Colonic mucosa (tissue), 4 donors: ENCODE results near the gene WDFY4. TPM values are rescaled to one million over a fixed set of nuclear protein-coding genes. Genes with fewer than 3 reads are reported as not detected.

ENCODE experiments used
- DNase-seq: peaks from one replicate; pipeline ENCODE4 v3.0.0-alpha.2; 2020
- H3K27ac ChIP-seq: fragments of 200-600 bp; one replicate; pipeline ENCODE4 v1.8.0; 2021
- H3K27me3 ChIP-seq: fragments of 200-600 bp; one replicate; pipeline ENCODE4 v1.8.0; 2021
- H3K36me3 ChIP-seq: fragments of 200-600 bp; one replicate; pipeline ENCODE4 v1.8.0; 2021
- H3K4me1 ChIP-seq: fragments of 200-600 bp; one replicate; pipeline ENCODE4 v1.8.0; 2021; ENCODE audit warnings: mild to moderate bottlenecking
- H3K4me3 ChIP-seq: fragments of 200-600 bp; one replicate; pipeline ENCODE4 v1.8.0; 2021
- H3K9ac ChIP-seq, 2 donors: one replicate each; pipeline ENCODE4 v1.7.0; 2013; ENCODE audit warnings: control low read depth in 2 of 2, low read depth in 2 of 2, low read length in 2 of 2
- H3K9me3 ChIP-seq: fragments of 200-600 bp; one replicate; pipeline ENCODE4 v1.8.0; 2021
- intact Hi-C: fragments of 100-400 bp; cut with DNase I; formaldehyde crosslinking; loops from one replicate; pipeline ENCODE4 v1.14.1; 2022
- total RNA-seq, 2 donors: library from RNA; stranded (reverse); fragmentation: NEBNext Ultra II Directional in 1 of 2; extraction: Animal tissue kit (Norgen Biotek cat#: 25700) in 1 of 2; gene quantifications; one replicate each; pipeline ENCODE4 v1.2.1, GENCODE V29; 2021
- TF ChIP-seq, protein P1 (sequence below): fragments of 200-600 bp; IDR thresholded peaks from one replicate; pipeline ENCODE4 v1.8.0; 2022; ENCODE audit warnings: antibody characterized with exemption, mild to moderate bottlenecking
- donor health status: healthy.
- donor health status: DM: no; HTN: no; CAD: no.
- donor health status: DM: no; HTN: no; CAD: no.

WDFY4 gene
- total RNA-seq, 2 donors from 2014 or later: 1.5 to 1.6 TPM

DNA sequence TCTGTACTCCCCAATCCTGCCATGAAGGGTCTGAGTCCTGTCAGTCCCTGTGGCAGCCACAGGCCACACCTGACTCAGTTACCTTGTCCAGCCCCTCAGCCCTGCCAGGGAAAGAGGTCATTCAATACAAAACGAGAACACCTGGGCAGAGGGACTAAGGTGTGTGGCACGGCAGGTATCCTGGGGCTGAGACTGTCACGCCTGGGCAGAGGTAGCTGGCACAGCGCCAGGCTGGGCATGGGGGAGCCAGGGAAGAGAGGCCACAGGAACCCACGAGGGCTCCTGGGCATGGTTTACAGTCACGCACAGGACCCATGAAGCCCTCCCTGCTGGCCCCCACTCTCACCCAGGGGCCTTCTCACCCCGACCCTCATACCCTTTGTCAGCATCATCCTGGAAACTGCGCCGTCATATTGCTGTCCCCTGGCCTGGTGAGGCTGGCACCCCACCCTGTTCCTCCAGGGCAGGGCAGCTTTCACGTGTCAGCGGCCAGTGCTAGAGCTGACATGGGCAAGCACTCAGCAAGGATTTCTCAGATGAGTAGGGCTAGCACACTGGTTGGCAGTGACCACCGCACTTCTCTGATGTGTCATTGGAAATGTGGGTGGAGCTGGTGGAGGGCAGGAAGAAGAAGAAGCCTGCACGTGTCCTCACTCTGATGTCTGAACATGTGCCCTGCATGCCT, 212.2 kb downstream of the WDFY4 start:
- intact Hi-C loops: no loop called here
- TF ChIP-seq, protein P1, sequence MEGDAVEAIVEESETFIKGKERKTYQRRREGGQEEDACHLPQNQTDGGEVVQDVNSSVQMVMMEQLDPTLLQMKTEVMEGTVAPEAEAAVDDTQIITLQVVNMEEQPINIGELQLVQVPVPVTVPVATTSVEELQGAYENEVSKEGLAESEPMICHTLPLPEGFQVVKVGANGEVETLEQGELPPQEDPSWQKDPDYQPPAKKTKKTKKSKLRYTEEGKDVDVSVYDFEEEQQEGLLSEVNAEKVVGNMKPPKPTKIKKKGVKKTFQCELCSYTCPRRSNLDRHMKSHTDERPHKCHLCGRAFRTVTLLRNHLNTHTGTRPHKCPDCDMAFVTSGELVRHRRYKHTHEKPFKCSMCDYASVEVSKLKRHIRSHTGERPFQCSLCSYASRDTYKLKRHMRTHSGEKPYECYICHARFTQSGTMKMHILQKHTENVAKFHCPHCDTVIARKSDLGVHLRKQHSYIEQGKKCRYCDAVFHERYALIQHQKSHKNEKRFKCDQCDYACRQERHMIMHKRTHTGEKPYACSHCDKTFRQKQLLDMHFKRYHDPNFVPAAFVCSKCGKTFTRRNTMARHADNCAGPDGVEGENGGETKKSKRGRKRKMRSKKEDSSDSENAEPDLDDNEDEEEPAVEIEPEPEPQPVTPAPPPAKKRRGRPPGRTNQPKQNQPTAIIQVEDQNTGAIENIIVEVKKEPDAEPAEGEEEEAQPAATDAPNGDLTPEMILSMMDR: no peak
- H3K4me3 ChIP-seq: no peak overlapping the region
- no peaks in the 10 kb centered on the region for H3K9me3 ChIP-seq
- no peaks in the 10 kb centered on the region for H3K27me3 ChIP-seq
- no peaks in the 10 kb centered on the region for H3K36me3 ChIP-seq
- H3K27ac ChIP-seq: no peak overlapping the region
- H3K9ac ChIP-seq: no peak overlapping the region
- H3K4me1 ChIP-seq: no peaks in the 10 kb centered on the region
- no peak for DNase-seq

DNA sequence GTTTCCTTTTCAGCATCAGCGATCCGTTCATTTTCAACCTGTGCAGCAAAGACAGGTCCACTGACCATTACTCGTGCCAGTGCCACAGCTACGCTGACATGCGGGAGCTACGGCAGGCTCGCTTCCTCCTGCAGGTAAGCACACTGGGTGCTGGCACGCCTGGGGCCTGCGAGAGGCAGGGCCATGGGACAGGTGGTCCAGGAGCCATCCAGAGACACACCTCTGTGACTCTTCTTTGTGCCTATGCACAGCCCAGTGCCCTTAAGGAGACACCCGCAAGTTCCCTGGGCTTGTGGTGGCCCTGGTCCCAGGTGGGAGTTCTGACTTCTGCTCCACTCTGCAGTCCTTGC, 212.7 kb downstream of the WDFY4 start:
- Histone ChIP-seq H3K36me3 (no peaks in the 10 kb centered on the region), H3K4me3 (no peak overlapping the region), H3K9ac (no peak overlapping the region), H3K9me3 (no peaks in the 10 kb centered on the region), H3K4me1 (no peaks in the 10 kb centered on the region), H3K27ac (no peak overlapping the region), H3K27me3 (no peaks in the 10 kb centered on the region)
- no peak for DNase-seq
- intact Hi-C loops: no loop called here
- TF ChIP-seq, protein P1: no peak

DNA sequence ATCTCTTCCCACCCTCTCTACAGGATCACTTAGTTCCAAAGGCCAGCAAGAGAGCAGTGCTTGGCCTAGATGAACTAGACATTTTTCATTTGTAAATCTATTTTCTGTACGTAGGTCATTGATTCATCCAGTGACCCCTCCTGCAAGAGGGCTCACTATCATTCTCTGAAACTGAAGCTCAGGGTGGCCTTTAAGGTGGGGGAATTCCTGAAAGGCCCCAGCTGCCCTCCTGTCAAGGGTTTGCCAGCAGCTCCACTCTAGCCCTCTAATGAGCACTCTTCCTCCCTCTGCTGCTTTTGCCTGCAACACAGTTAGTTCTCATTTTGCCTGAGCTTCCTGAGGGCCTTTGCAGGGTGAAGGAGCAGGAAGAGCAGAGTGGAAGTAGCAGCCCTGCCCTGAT, 213.8 kb downstream of the WDFY4 start:
- no peaks in the 10 kb centered on the region for H3K4me1 ChIP-seq
- H3K9ac ChIP-seq: no peak overlapping the region
- no peak overlapping the region for H3K27ac ChIP-seq
- DNase-seq: no peak
- no peaks in the 10 kb centered on the region for H3K27me3 ChIP-seq
- intact Hi-C loops: no loop called here
- H3K4me3 ChIP-seq: no peak overlapping the region
- no peaks in the 10 kb centered on the region for H3K9me3 ChIP-seq
- no peaks in the 10 kb centered on the region for H3K36me3 ChIP-seq
- TF ChIP-seq, protein P1: no peak

DNA sequence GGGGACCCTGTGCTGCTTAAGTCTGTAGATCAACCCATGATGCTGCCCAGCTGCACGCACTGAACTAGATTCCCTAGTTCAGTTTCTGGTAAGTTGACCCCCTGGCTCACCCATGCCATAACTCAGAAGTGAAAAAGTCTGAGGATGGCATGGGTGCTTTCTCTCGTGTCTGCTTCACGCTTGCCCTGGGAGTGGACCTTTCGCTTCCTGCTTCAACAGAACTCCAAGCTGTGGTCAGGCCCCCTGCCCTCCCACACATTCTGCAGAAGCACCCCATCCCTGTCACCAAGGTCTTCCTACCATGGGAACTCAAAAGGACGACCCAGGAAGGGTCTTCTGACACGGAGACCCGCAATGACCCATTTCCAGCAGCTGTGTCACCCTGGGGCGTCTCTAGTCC, 215.1 kb downstream of the WDFY4 start:
- intact Hi-C loops: no loop called here
- no peak for DNase-seq
- Histone ChIP-seq H3K27ac (no peak overlapping the region), H3K27me3 (no peaks in the 10 kb centered on the region), H3K9me3 (no peaks in the 10 kb centered on the region), H3K36me3 (no peaks in the 10 kb centered on the region), H3K4me1 (no peaks in the 10 kb centered on the region), H3K4me3 (no peak overlapping the region), H3K9ac (no peak overlapping the region)
- TF ChIP-seq, protein P1: no peak

DNA sequence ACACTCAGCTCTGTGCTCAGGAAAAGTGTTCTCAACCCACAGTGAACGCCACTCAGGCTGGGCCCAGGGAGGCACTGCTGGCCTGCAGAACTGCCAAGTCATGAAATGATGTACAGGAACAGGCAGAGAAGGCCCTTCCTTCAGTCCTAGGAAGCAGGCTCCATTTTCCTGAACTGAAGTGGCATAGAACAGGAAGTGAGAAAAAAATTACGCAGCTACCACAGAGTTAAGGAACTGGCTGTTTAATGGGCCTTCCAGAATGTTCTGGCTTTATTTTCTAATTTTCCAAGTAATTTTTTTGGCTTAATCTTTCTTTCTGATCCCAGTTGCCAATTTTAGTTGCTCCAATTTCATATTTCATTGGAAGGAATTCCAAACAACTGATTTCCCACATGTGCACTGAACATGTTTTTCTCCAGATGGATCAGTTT, 215.7 kb downstream of the WDFY4 start:
- Histone ChIP-seq H3K27ac (no peak overlapping the region), H3K9me3 (no peaks in the 10 kb centered on the region), H3K27me3 (no peaks in the 10 kb centered on the region), H3K4me3 (no peak overlapping the region), H3K36me3 (no peaks in the 10 kb centered on the region), H3K4me1 (no peaks in the 10 kb centered on the region), H3K9ac (no peak overlapping the region)
- intact Hi-C loops: no loop called here
- no peak for DNase-seq
- TF ChIP-seq, protein P1: no peak
